HS-27A (cell line): ENCODE measurements around the gene SDCCAG8.

Experiments used
- DNase-seq: peaks from one replicate; pipeline ENCODE4 v3.0.0-alpha.2; 2012; ENCODE audit warnings: low read depth, missing footprints

Gene SDCCAG8

GRCh38 chr1:243391355-243391754 lies 135.5 kb downstream of the SDCCAG8 start:
- DNase-seq = no peak

GRCh38 chr1:243393096-243393495 lies 137.3 kb downstream of the SDCCAG8 start:
- no peak for DNase-seq

GRCh38 chr1:243394066-243394465 lies 138.2 kb downstream of the SDCCAG8 start:
- no peak for DNase-seq

- DNase-seq = no peak
These were observed 139.0 kb downstream of the SDCCAG8 start for GRCh38 chr1:243394601-243395464.

GRCh38 chr1:243396424-243396823 lies 140.6 kb downstream of the SDCCAG8 start:
- DNase-seq = no peak

DNA sequence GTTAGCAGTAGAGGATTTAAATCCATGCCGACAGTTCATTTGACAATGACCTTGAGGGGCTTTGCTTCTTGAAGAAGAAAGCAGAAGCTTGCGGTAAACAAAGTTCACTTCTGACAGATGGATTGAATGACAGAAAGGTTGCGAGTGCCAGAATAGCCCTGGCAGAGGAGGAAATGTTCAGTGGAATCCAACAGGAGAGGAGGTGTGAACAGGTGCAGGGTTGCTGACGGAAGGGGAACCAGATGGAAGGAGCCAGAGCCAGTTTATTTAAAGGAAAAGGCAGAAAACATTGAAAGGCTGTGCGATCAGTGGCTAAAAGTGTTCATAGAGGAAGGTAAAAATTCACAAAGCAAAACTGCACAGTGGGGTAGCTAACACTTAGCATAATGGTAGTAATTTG lies 141.0 kb downstream of the SDCCAG8 start:
- no peak for DNase-seq

GRCh38 chr1:243397613-243398321 lies 141.9 kb downstream of the SDCCAG8 start:
- DNase-seq = no peak

- no peak for DNase-seq
These were observed 143.8 kb downstream of the SDCCAG8 start for GRCh38 chr1:243399561-243400155.

- no peak for DNase-seq
These were observed 147.0 kb downstream of the SDCCAG8 start for GRCh38 chr1:243402868-243403267.

- DNase-seq = no peak
These were observed 150.6 kb downstream of the SDCCAG8 start for GRCh38 chr1:243406424-243406823.

- no peak for DNase-seq
These were observed 151.6 kb downstream of the SDCCAG8 start for GRCh38 chr1:243407284-243408018.

DNA sequence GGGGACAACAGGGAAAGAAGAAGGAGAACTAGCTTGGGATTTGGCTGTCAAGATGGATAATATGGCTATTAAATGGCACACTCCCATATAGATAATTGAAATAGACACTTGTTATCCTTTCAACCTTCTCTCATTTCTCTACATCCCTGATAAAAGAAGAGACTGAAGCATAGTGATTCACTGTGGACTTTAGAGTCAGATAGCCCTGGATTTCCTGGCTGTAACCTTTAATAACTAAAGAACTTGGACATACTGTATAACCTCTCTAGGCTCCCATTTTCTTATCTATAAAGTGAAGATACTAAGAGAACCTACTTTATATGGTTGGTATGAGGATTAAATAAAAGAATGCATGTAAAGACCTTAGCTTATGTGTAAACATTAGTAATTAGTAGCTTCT lies 152.6 kb downstream of the SDCCAG8 start:
- no peak for DNase-seq

- DNase-seq = no peak
These were observed 153.4 kb downstream of the SDCCAG8 start for GRCh38 chr1:243409284-243409683.

DNA sequence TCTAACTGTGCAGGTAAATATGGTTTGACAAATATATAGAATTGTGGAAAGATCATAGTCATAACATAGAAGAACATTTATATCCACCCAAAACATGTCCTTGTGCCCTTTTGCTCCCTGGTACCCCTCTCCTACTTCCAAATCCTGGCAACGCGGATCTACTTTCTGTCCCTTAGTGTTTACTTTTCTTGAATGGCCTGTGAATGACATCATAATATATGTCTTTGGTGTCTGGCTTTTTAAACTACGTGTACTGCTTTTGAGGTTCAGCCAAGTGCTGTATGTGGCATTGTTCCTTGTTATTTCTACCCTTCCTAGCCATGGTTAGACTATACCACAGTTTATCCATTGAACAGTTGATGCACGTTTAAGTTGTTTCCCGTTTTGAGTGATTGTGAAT lies 155.6 kb downstream of the SDCCAG8 start:
- DNase-seq = no peak

DNA sequence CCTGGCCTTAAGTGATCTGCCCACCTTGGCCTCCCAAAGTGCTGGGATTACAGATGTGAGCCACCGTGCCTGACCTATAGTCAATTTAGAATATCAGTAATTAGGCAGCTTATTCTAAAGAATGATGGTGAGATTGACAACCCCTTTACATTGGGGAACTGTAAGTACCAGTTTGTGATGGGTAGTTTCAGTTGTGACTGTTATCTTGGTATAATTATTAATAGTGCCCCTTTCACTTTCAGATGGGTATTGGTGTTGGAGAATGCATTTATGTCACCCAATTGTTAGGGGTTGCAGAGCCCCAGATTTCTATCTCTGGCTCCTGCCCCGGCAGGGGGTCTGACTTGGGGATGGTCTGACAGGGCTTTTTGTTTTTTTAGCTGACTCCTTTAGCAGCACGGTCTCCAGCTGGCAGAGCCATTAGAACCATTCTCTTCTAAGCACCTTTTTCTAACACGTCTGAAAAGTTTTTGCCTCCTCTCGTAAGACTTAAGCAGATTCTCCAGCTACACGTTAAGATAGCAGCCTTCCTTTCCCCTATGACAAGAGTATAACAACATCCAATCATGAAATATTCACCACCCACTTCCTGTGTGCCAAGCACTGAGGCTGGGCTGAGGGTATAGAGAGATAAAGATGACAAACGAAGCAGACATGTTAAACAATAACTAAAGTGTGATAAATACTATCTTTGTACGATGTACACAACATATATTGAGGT lies 157.8 kb downstream of the SDCCAG8 start:
- DNase-seq = no peak

- no peak for DNase-seq
These were observed 158.3 kb downstream of the SDCCAG8 start for GRCh38 chr1:243414152-243414494.

- no peak for DNase-seq
These were observed 160.0 kb downstream of the SDCCAG8 start for GRCh38 chr1:243415663-243416408.

DNA sequence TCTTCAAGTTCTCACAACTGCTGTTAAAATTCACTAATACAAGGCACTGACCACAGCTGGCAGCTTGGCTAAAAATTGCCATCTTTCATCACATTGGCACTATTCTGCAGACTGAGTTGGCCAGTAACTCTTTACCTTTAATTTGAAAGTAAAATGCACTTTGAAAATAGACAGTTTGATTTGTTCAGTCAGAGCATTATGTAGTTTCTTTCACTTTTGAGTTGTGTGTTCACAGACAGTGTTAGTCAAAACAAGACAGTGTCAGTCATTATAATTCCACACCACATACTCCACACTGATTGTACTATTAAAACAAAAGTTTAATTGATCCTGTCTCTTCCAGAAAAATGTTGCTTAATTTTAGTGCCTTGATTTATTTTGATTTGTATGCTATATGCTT lies 160.7 kb downstream of the SDCCAG8 start:
- DNase-seq = no peak

DNA sequence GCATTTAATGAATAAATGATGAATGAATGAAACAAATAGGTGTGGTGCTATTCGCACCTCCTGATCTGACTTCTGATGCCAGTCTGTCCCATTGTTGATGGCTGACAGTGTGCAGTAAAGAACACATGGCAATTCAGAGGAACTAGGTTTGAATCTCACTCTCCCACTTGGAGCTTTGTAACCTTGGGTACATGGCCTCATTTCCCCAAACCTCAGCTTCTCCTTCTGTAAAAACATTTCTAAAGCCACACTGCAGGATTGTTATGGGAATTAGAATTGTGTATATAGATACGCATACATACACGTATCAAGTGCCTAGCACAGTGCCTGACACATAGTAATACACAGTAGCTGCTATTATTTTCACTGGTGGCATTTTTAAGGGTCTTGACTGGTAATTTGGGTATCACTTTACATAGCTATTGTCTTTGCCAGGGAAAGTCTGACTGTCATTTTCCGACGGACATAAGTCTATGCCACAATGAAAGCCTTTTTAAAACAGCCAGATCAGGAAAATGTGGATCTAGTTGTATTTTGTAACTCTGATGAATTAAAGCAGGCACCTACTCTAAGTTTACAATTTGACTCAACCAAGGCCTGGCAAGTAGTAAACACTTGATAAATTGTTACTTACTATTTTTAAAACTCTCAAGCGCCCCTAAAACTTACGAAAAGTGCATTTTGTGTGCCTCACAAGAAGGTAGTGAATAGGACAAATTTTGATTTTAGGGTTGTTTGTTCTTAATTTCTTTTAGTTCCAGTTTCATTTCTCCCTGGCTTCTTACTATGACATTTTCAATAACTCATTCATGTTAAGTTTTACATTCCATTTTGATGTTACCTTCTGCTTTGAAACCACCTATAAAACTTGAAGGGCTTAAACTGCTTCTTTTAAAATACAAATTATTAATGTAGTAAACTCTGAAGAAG lies 164.4 kb downstream of the SDCCAG8 start:
- no peak for DNase-seq
